OCI-LY1 (cell line): ENCODE data around the gene PROB1.

ENCODE experiments used
- EZH2 ChIP-seq: fragments of 200-600 bp; sonication (generic), shearing (Covaris generic); IDR thresholded peaks from 2 replicates; pipeline ENCODE4 v1.8.0; 2017; ENCODE audit warnings: borderline replicate concordance, mixed run types, mild to moderate bottlenecking, antibody characterized with exemption, low read length, moderate library complexity, mixed read lengths
- TF ChIP-seq, protein P1 (sequence below): fragments of 200-600 bp; sonication (generic), shearing (Covaris generic); IDR thresholded peaks from 2 replicates; pipeline ENCODE4 v1.5.1; 2017; ENCODE audit warnings: mild to moderate bottlenecking, antibody characterized with exemption, low read length, moderate library complexity, mixed read lengths

DNA sequence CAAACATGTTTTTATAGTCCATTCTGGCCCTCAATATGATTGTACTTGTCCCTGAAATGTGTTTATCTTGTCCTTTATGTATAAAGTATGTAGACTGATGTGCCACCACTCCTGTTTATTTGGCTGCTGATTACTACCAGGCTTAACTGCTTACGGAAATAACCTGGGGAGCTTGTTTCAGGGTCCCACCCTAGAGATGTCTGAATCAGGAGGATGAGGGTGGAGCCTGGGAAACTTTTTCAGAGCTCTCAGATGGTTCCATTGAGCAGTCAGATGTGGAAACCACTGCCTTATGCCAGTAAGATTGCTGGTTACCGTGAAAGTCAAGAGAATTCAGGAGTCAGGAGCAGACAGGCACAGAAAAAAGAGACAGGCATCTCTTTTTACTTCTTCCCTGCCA, 31.0 kb downstream of the PROB1 start:
- TF ChIP-seq, protein P1, sequence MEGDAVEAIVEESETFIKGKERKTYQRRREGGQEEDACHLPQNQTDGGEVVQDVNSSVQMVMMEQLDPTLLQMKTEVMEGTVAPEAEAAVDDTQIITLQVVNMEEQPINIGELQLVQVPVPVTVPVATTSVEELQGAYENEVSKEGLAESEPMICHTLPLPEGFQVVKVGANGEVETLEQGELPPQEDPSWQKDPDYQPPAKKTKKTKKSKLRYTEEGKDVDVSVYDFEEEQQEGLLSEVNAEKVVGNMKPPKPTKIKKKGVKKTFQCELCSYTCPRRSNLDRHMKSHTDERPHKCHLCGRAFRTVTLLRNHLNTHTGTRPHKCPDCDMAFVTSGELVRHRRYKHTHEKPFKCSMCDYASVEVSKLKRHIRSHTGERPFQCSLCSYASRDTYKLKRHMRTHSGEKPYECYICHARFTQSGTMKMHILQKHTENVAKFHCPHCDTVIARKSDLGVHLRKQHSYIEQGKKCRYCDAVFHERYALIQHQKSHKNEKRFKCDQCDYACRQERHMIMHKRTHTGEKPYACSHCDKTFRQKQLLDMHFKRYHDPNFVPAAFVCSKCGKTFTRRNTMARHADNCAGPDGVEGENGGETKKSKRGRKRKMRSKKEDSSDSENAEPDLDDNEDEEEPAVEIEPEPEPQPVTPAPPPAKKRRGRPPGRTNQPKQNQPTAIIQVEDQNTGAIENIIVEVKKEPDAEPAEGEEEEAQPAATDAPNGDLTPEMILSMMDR: no peak
- TF ChIP-seq EZH2: no peak
